ENCODE results near the gene GALNT5.

GALNT5 gene

DNA sequence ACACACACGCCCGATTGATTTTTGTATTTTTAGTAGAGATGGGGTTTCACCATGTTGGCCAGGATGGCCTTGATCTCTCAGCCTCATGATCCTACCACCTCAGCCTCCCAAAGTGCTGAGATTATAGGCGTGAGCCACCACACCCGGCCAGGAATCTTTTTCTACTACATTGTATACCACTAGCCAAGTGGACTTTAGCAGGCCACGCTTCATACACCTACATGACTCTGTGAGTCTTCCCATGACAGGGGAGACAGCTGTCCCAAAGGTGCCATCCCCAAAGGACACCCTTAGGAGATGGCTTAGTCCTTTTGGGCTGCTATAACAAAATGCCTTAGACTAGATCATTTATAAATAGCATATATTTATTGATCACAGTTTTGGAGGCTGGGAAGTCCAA is 35.3 kb downstream of the GALNT5 start:
- DNase-seq (ENCODE audit: low spot score) = no peak

DNA sequence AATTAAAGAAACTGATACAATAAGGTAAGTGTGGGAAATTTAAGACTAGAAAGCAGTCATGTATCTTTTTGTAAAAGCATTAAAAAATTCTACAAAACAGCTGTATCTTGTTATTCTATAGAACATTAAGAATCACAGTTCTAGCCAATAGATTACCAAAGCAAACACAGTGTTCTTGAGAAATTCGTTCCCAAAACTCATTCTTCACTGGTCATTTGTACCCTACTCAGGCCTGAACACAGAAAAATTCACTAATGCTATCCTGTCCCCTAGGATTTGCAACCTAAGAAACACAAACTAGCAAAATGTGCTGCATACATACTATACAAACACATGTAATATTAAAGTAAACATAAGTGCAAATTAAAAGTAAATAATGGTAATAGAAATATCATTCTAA is 39.0 kb downstream of the GALNT5 start:
- DNase-seq (ENCODE audit: low spot score) = no peak

DNA sequence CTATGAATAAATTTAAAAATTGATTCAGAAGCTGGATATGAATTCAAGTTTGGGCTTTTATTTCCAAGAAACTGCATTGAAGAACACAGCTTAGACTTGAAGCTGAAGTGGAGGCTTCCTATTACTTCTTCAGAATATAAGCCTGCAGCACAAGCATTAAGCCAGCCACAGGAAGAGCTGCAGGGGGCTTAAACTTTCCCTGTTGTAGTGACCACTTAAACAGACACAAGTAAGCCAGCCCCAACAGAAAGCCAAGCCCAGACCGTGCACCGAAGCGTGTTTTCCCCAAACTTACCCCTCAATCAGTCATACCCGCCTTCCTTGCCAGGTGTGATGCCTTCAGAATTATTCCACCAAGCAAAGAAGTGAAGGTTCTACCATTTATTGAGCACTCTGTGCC is 39.5 kb downstream of the GALNT5 start:
- DNase-seq (ENCODE audit: low spot score) = no peak

DNA sequence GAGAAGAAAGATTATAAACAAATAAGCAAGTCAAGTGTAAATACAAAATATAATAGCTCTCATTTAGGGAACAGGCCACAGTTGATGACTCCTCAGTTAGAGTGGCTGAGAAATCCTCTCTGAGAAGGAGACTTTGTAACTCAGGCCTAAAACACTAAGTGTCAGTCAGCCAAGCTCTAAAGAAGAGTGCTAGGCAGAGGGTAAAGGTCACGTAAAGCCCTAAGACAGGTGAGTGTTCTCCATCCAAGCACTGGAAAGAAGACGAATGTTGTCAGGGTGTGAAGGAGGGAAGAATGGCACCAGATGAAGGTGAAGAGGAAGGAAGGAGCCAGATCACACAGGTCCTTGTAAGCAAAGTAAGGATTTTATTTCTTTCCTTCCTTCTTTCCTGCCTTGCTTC is 43.8 kb downstream of the GALNT5 start:
- DNase-seq (ENCODE audit: low spot score) = no peak

DNA sequence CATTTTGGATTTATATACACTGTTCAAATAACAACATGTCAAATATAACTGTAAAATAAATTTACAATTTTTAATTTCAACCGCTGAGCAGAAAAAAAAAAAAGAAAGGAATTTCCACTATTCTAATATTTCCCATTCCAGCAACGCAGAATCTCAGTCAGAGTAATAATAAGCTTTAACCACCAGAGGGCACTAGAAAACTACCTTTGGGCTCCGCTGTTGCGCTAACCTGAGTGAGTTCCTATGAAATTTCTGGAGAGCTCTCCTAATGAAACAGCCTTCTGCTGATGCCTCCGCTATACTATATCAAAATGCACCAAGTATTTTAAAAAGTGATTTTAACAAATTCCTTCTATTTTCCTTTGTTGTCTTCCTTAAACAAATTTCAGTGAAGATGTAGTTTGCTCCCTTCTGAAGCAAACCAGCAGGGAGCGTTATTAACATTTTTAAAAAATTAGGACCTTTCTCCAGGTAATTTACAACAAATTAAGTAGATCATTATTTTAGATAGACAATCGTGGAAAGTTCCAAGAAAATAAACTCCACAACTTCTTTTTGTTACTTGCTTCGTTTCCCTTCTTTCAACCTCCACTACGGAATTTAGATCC is 45.1 kb downstream of the GALNT5 start:
- no peak for DNase-seq (ENCODE audit: low spot score)

DNA sequence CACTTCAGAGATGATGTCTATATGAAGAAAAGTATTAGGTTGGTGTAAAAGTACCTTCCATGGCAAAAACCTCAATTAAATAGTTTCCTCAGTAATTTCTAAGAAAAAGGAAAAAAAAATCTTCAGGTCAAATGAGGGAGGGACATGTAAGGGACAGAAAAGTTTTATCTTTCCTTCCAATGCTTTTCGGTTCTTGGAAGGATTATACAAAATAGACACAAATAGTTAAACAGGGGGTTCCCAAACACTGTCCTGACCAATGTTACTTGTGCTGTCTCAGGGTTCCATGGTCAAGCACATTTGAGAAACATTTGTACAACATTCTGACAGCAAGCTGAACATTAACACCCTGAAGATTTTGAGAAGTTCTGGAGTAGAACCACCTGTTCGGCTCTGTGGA is 46.1 kb downstream of the GALNT5 start:
- no peak for DNase-seq (ENCODE audit: low spot score)

DNA sequence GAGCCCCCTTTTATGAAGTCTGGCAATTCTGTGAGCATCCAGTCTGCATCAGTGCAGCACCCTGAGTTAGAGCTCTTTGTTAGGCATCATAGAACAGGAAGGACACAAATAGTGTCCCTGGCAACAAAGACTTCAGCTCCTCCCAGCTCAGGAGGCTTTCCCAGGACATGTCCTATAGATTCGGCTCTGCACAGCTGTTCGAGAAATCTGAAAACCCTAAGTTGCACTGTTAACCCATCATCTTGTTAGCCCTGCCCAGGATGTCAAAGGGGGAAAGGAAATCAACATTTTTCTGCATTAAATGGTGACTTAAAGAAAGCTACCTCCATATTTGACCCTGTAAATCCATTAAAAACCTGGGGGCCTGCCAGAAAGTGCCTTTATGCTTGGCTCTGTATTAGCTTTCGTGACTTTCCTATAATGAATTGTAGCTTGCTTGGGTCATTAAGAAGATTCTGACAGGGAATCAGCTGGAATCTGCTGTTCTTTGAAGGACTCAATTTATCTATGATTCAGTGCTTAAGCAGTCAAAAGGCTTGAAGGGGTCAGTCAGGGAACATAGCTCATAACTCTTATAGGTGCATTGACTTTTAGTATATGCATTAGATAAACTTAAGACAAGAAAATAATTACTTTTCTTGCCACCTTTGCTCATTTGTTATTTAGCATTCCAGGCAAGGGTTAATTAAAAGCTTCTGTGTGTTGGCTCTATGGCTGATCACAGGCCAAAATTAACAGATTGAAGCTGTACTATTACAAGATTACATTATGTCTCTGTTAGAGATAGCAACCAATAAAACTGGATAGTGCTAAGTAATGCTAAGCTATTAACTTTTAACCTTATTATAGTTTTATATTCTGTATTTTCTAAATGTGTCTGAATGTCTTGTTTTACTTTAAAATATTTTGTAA is 47.6 kb downstream of the GALNT5 start:
- no peak for DNase-seq (ENCODE audit: low spot score)

DNA sequence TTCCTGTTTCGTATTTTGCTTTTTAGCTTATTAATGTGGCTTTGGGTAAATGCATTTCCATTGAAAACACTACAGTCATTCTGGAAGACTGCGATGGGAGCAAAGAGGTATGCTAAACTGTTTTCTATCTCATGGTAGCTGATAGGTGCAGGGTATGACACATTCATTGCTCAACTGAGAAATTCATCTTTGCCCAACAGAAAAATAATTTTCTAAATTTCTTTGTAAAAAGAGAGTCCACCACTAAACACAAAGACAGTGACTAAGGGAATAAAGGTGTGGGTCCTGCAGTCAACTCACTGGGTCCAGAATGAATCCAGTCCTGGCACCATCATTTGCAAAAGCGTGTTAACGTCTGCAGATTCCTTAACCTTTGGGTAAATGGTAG is 48.2 kb downstream of the GALNT5 start:
- DNase-seq (ENCODE audit: low spot score) = no peak

DNA sequence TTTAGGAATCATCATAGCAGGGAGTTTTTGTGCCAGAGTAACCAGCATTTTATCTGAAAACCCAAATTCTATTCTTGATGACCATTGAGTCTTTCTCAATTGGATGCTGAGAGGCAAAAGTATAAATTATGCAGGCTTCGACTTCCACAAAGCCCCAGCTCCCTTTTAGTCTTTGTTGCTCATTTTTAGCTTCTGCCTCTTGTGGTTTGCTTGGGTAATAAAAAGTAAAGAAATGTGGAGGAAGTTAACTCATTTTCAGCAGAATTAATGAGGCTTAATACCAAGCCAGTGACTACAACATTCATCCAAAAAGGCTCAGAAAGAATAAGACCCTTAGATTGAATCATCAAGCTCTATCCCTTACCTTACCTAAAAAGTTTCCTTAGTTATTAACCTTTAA is 49.5 kb downstream of the GALNT5 start:
- no peak for DNase-seq (ENCODE audit: low spot score)

DNA sequence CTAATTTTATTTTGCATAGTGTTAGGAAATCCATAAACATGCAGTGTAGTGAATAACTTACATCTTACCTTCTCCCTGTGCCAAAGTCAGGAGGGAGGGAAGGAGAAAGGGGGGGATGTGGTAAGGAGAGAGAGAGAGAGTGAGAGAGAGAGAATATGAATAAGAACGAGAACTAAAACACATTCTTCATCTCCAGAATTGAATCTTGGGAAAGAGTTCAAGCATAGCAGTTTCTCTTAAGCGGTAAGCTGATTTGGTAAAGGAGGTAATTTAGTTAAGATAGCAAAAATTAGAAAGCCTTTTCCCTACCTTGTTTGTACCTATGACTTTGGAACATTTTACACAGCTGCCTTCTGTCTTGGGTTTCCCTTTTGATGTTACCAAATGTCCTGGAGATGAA is 52.4 kb downstream of the GALNT5 start:
- DNase-seq (ENCODE audit: low spot score) = no peak

DNA sequence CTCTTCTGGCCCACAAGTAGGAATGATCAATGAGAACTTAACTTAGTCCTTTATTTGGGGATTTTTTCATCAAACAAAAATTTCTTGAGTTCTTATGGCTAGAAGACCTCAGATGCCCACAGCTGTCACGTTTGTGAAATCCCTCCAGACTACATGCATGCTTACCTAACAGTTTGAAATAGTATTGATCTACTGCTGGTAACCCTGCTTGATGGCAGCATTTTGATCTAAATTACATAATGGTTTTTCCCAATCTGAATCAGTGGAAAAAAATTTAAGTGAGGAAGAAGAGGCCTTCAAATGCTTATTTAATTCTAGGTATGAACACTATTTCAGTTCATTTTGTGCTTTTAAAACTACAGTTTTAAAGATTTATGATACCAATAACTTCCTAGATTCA is 54.2 kb downstream of the GALNT5 start:
- no peak for DNase-seq (ENCODE audit: low spot score)

DNA sequence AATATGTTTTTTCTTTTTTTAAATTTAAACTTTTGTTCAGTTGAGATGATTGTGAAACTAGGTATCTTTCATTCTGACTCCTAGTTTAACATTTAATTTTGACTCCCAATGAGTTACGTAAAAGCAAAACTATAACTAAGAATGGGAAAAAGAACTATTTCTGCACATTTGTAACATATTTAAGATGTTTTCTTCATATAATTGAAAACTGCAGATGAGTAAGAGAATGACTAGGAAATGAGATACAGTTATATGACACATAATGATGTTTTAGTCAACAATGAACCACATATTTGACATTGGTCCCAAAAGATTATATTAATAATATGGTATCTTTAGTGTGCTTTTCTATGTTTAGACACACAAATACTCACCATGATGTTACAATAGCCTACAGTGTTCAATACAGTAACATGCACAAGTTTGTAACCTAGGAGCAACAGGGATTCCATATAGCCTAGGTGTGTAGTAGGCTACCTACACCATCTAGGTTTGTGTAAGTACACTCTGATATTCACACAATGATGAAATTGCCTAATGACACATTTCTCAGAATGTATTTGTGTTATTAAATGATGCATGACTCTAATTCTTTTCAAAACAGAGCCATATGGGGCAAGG is 55.5 kb downstream of the GALNT5 start:
- DNase-seq (ENCODE audit: low spot score) = no peak

DNA sequence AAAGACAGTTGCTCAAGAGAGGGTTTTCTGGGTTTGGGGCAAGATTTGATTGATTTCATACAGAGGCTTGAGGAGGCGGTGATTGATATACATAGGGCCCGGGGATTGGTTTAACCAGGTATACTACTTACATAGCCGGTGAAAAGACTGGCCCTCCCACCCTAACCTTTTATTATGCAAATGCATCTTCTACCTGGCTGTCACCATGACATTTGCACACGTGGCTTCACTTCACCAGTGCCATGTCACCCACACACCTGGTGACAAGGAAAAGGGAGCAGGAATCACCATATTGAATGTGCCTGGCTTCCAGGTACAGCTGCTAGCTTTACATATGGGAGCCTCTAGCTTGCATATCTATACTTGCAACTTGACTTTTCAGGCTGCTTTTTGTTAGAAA is 58.4 kb downstream of the GALNT5 start:
- no peak for DNase-seq (ENCODE audit: low spot score)

DNA sequence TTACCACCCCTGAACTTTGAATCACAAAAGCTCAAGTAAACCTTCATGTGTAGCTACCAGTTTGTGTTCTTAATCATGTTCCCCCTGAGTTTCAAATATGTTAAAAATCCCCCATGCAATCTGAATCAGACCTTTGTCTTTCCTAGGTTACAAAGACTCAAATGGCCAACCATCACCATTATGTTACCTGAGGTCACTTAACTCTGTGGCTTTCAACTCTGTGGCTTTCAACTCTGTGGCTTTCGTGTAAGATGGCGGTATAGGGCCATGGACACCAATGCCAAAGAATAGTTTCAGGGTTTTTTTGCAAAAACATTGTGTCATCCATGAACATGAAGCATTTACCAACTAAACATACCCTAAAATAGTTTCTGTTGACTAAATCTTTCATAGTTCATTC is 61.4 kb downstream of the GALNT5 start:
- DNase-seq (ENCODE audit: low spot score) = no peak

DNA sequence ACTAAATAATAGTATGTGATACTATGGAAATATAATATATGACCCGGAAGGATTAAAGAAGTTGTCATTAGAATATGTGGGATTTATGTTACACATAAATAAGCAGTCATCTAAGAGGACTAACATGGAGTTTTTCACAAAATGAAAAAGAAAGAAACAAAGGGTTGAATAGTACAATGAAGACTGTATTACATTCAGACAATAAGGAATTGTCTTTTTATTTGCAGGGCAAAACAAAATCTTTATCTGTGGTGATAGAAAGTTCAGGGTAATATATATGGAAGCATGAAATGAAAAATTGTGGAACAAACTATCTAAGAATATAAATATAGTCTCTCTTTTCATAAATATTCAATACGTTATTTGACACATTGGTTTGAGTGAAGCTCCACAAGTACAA is 62.3 kb downstream of the GALNT5 start:
- no peak for DNase-seq (ENCODE audit: low spot score)

DNA sequence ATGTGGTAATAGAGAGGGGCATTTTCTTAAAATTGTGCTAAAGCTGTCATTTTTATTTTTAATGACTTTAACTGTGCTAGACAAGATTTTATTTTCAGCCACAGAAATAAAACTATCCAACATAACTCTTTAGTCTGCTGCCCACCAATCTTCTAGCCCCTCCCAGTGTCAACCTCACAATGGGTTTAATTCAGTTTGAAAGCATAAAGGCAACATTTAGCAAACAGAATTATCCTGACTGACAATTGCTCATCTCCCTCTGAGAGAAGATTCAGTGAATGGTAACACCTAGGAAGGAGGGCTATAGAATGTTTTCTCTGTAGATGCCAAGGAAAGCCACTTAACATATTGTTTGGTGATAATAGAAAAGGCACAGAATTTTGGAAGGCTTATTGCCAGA is 62.9 kb downstream of the GALNT5 start:
- DNase-seq (ENCODE audit: low spot score) = no peak

DNA sequence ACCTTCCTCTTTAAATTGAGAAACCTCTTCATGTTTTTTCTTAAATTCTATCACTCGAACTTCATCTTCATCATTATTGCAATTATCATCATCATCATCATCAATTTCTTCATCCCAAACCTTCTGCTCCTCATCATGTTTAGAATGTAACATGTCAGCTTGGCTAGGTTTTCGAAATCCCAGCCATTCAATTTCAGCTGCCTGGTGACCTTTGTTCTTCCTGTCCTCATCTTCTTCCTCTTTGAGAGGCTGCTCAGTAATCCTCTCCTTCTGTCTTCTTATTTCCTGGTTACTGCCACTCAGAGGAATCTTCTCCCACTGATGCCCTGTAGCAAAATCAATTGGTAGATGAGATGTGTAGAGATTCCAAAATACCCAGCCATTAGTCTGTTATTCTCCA is 64.0 kb downstream of the GALNT5 start:
- DNase-seq (ENCODE audit: low spot score) = no peak

DNA sequence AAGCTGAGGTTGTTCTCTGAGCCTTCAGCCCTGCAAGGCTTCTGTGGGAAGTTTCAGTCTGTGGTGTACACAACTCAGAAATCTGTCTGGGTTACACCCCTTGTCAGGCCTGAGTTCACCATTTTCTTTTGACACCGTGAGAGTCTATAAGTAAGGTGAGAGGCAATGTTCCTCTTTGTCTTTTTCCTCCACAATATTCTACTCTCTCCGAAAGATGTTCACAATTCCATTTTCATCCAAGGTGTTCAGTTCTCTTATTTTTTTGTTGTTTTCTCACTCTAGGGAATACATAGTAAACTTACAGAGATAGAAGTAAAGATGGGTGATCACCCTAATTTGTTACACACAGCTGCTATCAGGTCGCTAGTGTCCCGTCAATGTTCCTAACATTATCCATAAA is 64.9 kb downstream of the GALNT5 start:
- DNase-seq (ENCODE audit: low spot score) = no peak

DNA sequence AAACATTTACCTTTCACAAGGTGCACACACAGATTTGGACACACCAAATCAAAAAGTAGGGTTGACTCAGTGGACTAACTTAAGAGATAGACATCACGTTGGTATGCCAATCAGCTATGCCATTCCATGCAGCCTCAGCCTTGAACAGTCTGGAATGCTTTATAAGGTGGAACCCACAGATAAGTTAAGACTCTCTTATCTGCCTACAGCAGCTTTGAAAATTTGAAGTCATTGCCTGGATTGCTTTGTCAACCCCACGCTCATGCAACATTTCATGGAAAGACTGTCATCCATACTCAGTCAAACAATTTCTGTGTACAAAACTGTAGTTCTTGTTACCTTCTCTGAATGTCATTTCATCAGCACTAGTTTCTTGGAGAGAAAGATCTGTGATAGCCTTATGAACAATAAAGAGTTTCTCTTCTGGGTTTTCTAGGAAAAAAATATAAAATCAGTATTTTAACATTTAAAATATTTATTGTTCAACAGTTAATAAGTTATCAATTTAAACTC is 66.9 kb downstream of the GALNT5 start:
- DNase-seq (ENCODE audit: low spot score) = no peak

DNA sequence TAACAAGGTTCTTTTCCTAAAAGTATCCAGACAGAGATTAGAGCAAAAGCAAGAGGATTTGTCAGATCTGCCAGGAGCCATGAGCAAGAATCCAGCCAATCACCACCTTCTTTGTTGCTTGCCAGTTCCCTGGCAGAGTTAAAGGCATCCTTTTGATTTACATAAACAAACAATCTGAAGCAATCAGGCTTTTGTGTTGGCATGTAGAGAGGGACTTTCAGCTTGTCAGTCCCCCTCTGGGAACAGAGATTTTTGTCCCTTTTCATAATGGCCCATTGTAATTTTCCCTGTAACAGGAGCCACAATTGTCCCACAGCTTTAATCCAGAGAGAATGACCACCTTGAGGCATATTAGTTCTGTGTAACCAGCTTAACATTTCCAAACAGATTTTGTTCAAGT is 68.3 kb downstream of the GALNT5 start, which contains the start of gene ERMN:
TSS of gene ERMN (minus strand) at position 39 of the 400 bp plus-strand sequence. CDS start 182 bp downstream, outside the sequence.
- no peak for DNase-seq (ENCODE audit: low spot score)

DNA sequence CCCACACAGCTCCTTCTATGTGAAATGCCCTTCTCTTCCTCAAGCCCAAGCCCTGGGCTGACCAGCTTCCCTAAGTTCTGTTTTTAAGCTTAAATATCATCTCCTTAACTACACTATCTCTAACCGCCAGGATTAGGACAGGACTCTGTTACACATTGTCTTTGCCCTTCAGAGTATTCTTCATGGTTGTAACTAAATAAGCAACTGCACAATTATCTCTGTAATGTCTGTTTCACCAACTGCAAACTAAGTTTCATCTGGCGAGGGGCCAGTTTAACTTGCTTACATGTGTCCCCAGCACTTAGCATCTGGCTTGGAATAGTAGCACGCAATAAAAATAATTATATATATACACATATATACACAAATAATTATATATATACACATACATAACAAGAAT is 69.2 kb downstream of the GALNT5 start:
- DNase-seq (ENCODE audit: low spot score) = no peak

DNA sequence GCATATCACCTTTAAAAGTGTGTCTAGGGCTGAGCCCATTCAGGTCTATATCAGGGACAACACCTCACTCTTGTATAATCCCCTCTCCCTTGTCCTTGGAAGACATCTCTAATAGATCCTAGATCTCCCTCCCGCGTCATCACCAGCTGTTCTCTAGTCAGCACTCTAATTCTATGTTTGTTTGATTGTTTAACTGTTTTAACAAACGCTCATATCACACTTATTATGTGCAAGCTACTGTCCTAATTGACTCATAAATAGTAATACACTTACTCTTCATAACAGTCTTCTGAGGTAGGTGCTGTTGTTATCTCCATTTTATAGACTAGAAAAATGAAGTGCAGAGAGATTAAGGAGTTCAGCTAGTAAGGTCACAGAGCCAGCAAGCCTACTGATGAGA is 69.7 kb downstream of the GALNT5 start:
- no peak for DNase-seq (ENCODE audit: low spot score)
